ENCODE data around the gene ANKRD42.

DNA sequence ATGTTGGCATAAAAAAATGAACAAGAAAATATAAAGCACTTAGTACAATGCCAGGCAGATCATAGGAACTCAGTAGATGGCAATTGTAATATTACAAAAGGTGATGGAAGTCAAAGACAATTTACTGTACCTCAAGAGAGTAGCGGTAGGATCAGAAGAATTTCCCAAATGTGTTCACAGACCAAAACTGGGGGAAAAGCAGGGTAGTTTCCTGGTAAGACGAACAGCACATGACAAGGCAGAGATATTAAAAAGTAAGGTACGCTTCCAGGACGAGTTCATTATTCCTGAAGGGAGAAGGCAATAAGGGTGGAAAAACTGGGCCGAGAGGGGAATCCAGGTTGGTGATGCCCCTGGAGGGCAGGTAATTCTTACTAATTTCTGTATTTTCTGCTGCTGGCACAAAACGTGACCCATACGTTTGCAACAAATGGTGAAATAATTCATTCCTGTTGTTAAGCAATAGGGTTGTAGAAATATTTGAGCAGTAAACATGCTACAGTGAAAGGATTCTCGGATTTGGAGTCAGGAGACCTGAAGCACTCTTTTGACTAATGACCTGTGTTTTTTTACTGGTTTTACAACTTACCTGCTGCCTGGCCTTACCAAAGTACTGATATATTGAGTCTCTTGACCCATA is 786 bp upstream of the ANKRD42 start:
- TF ChIP-seq GATA3 (IDR thresholded peaks at IDR 0.05; ENCODE audit: low read depth, low read length) (no peak), GATA2 (IDR thresholded peaks at IDR 0.05; ENCODE audit: low read depth, low read length) (no peak)

Measured in SH-SY5Y (cell line).